Glutamatergic neuron (in vitro differentiated cells): ENCODE results near the gene ALX3. TPM values are rescaled to one million over a fixed set of nuclear protein-coding genes. Genes with fewer than 3 reads are reported as not detected.
A peak's percentile ranks its signal among the peaks of the same experiment; 100 is the strongest.

Source experiments
- DNase-seq: peaks from one replicate; pipeline ENCODE4 v3.0.0; 2022
- H3K27ac Mint-ChIP-seq: one replicate; pipeline ENCODE4 v1.8.0; 2020; ENCODE audit warnings: mild to moderate bottlenecking, mixed read lengths, inconsistent platforms; ENCODE audit not compliant: unreplicated experiment
- H3K27me3 Mint-ChIP-seq: one replicate; pipeline ENCODE4 v1.8.0; 2020; ENCODE audit warnings: mild to moderate bottlenecking, moderate library complexity, mixed read lengths, inconsistent platforms; ENCODE audit not compliant: unreplicated experiment
- H3K36me3 Mint-ChIP-seq: one replicate; pipeline ENCODE4 v1.8.0; 2020; ENCODE audit warnings: mild to moderate bottlenecking, mixed read lengths, inconsistent platforms; ENCODE audit not compliant: unreplicated experiment
- H3K4me1 Mint-ChIP-seq: one replicate; pipeline ENCODE4 v1.8.0; 2020; ENCODE audit warnings: mild to moderate bottlenecking, low read depth, mixed read lengths, inconsistent platforms; ENCODE audit not compliant: unreplicated experiment
- H3K4me3 Mint-ChIP-seq: one replicate; pipeline ENCODE4 v1.8.0; 2020; ENCODE audit warnings: mild to moderate bottlenecking, mixed read lengths, inconsistent platforms; ENCODE audit not compliant: unreplicated experiment
- H3K9me3 Mint-ChIP-seq: one replicate; pipeline ENCODE4 v1.8.0; 2020; ENCODE audit warnings: mild to moderate bottlenecking, moderate library complexity, mixed read lengths, inconsistent platforms; ENCODE audit not compliant: unreplicated experiment
- total RNA-seq: library from RNA; stranded (reverse); fragmentation: NEBNext Ultra II Directional; extraction: Animal tissue kit (Norgen Biotek cat#: 25700); gene quantifications from one replicate; pipeline ENCODE4 v1.2.1, GENCODE V29; 2021; ENCODE audit not compliant: unreplicated experiment
- TF ChIP-seq, protein P1 (sequence below): fragments of 200-600 bp; sonication (generic); IDR thresholded peaks from one replicate; pipeline ENCODE4 v1.5.0; 2021; ENCODE audit not compliant: partially characterized antibody, unreplicated experiment

Gene ALX3
- total RNA-seq, 1 donor from 2014 or later, result not detected

DNA sequence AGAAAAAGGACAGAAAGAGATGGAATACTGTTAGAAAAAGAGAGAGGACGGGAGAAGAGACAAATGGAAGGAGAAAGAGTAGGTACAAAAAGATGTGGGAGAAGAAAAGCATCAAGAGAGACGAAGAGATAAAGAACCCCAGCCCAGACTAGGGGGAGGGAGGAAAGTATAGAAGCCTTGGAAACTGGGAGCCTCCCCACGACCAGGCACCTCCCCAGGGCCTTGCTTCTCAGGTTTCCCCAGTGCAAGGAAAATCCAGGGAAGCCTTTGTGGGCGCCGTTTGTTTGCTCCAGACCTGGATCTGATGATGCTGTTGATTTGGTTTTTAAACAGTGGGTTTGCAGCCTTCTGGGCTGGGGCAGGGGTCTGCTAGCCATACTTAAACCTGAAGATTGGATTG, 15.2 kb upstream of the ALX3 start:
- Mint-ChIP-seq H3K9me3 (peaks cover 6% of the 10 kb centered on the region), H3K4me1 (peaks cover 5% of the 10 kb centered on the region), H3K36me3 (no peaks in the 10 kb centered on the region), H3K27me3 (peaks cover 40% of the 10 kb centered on the region), H3K27ac (no peak overlapping the region), H3K4me3 (no peak overlapping the region)
- TF ChIP-seq, protein P1, sequence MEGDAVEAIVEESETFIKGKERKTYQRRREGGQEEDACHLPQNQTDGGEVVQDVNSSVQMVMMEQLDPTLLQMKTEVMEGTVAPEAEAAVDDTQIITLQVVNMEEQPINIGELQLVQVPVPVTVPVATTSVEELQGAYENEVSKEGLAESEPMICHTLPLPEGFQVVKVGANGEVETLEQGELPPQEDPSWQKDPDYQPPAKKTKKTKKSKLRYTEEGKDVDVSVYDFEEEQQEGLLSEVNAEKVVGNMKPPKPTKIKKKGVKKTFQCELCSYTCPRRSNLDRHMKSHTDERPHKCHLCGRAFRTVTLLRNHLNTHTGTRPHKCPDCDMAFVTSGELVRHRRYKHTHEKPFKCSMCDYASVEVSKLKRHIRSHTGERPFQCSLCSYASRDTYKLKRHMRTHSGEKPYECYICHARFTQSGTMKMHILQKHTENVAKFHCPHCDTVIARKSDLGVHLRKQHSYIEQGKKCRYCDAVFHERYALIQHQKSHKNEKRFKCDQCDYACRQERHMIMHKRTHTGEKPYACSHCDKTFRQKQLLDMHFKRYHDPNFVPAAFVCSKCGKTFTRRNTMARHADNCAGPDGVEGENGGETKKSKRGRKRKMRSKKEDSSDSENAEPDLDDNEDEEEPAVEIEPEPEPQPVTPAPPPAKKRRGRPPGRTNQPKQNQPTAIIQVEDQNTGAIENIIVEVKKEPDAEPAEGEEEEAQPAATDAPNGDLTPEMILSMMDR, result no peak
- no peak for DNase-seq

DNA sequence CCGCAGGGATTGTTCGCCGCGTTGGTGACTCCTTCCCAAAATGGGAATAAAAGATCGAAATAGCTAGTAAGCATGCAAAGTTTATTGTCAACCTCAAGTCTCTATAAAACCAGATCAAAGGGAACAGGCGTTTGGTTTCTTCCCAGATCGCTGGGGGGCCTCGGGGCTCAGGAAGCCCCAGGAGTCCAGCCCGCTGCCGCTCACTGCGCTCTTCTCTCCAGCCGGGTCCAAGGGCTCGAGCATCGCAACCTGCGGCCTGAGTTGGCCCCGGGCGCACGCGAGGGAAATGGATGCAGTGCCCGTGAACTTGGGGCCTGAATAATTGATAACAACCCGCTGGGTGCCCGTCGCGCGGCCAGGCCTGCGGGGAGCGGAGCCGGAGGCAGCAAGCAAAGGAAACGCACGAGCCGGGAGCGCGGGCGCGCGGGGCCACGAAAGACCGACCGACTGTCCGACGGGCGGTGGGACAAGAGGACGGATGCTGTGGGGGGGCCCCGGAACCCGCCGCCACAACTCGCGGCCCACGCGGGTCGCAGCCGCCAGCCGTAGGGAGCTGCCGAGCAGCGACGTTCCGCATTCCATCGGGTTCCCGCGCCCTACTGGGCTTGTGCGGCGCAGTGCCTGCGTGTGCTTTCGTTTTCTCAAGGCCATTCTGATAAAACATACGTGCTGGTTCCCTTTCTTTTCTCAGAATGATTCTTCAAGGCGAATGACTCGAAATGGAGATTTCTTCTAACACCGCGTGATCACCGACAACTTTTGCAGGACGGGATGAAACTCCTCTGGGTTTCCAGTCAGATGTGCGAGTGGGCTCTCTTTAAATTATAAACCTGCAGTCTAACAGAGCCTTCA, 14.0 kb upstream of the ALX3 start:
- TF ChIP-seq, protein P1, result no peak
- peak; percentile 37 for DNase-seq
- no peak overlapping the region for H3K27ac Mint-ChIP-seq
- H3K36me3 Mint-ChIP-seq, result no peaks in the 10 kb centered on the region
- peaks cover 5% of the 10 kb centered on the region for H3K4me1 Mint-ChIP-seq
- peaks cover 44% of the 10 kb centered on the region for H3K27me3 Mint-ChIP-seq
- peak overlapping the region; percentile 79 for H3K4me3 Mint-ChIP-seq
- peaks cover 6% of the 10 kb centered on the region for H3K9me3 Mint-ChIP-seq

DNA sequence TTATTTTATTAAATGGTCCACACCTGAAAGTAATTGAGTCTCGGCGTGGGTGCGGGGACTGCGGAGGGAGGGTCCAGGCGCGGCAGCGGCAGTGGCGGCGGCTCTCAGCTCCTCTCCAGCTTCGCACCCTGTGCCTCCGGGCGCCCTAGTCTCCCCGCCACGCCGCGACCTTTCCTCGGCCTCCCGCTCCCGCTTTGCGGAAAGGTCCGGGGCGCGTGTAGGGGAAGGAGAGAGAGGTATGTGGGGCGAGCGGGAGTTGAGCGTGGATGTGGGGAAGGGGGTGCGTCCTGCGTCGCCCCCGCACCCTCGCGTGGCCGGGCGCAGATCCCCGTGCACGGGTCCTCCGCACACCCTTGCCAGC, 13.4 kb upstream of the ALX3 start:
- H3K27me3 Mint-ChIP-seq, result peaks cover 48% of the 10 kb centered on the region

DNA sequence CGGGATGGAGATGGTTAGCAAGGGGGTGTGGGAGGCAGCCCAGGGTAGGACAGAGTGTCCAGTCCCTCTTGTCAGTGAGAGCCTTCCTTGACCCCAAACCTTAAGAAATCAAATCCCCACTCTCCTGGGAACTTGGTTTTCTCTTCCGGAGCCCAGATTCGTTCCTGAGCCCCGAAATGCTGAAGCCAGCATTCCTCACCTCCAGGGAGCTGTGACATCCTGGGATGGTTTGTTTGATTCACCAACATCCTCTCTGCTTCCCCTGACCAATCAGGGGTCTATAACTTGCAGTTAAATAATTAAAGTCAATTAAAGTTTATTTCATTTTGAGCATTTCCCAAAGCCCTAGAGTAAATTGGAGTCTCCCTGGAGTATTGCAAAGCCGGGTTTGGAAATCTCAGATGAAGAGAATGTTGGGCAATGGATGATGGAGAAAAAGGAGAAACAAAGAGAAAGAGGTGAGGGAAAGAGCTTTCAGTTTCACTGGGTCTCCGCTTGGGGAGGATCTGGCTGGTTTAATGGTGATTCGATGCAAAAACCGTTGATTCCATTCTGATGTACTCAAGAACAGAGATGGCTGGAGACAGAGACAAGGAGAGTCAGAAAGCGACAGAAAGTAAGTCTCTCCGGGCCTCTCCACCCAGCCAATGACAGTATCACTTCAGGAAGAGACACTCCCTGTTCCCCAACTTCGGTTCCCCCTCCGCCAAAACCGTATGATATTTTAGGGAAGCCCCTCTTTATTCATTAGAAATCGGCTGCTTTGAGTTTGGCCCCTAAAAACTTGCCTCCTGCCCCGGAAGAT, 12.8 kb upstream of the ALX3 start:
- peak overlapping the region; percentile 63 for H3K4me3 Mint-ChIP-seq
- H3K27me3 Mint-ChIP-seq, result peaks cover 48% of the 10 kb centered on the region
- no peaks in the 10 kb centered on the region for H3K36me3 Mint-ChIP-seq
- H3K27ac Mint-ChIP-seq, result no peak overlapping the region
- H3K4me1 Mint-ChIP-seq, result peaks cover 5% of the 10 kb centered on the region
- DNase-seq, result no peak
- peaks cover 6% of the 10 kb centered on the region for H3K9me3 Mint-ChIP-seq
- TF ChIP-seq, protein P1, result no peak

More for the DNA sequence above, 13.4 kb upstream of the ALX3 start:
- Mint-ChIP-seq H3K27ac (no peak overlapping the region), H3K9me3 (peaks cover 6% of the 10 kb centered on the region), H3K4me3 (peak overlapping the region; percentile 63), H3K4me1 (peaks cover 5% of the 10 kb centered on the region), H3K36me3 (no peaks in the 10 kb centered on the region)
- DNase-seq, result no peak
- TF ChIP-seq, protein P1, result no peak
